Ishikawa (cell line): ENCODE data around the gene SH3BP2.

Source experiments
- CEBPB ChIP-seq: IDR thresholded peaks from 2 replicates; pipeline ENCODE4 v1.6.1; 2012
- CREB1 ChIP-seq: IDR thresholded peaks from 2 replicates; pipeline ENCODE4 v1.6.1; 2012; ENCODE audit warnings: low read depth
- EGR1 ChIP-seq: IDR thresholded peaks from 2 replicates; pipeline ENCODE4 v1.6.1; 2012
- EP300 ChIP-seq: IDR thresholded peaks from 2 replicates; pipeline ENCODE4 v1.6.1; 2012; ENCODE audit warnings: borderline replicate concordance
- FOXM1 ChIP-seq: IDR thresholded peaks from 2 replicates; pipeline ENCODE4 v1.6.1; 2012; ENCODE audit warnings: low read depth, borderline replicate concordance
- NFIC ChIP-seq: IDR thresholded peaks from 2 replicates; pipeline ENCODE4 v1.6.1; 2012
- RAD21 ChIP-seq: IDR thresholded peaks from 2 replicates; pipeline ENCODE4 v1.6.1; 2012; ENCODE audit warnings: low read depth
- TAF1 ChIP-seq: IDR thresholded peaks from 2 replicates; pipeline ENCODE4 v1.6.1; 2012; ENCODE audit warnings: low read depth, mild to moderate bottlenecking
- TCF12 ChIP-seq: IDR thresholded peaks from 2 replicates; pipeline ENCODE4 v1.6.1; 2012; ENCODE audit warnings: low read depth
- TEAD4 ChIP-seq: IDR thresholded peaks from 2 replicates; pipeline ENCODE4 v1.6.1; 2012
- YY1 ChIP-seq: IDR thresholded peaks from 2 replicates; pipeline ENCODE4 v1.6.1; 2012; ENCODE audit warnings: low read depth
- ZBTB7A ChIP-seq: IDR thresholded peaks from 2 replicates; pipeline ENCODE4 v1.6.1; 2012; ENCODE audit warnings: low read depth
- TF ChIP-seq, protein P1 (sequence below): IDR thresholded peaks from 2 replicates; pipeline ENCODE4 v1.6.1; 2012; ENCODE audit warnings: low read depth, mild to moderate bottlenecking
- TF ChIP-seq, protein P2 (sequence below): IDR thresholded peaks from 2 replicates; pipeline ENCODE4 v1.6.1; 2012
- TF ChIP-seq, protein P3 (sequence below): IDR thresholded peaks from 2 replicates; pipeline ENCODE4 v1.6.1; 2012

SH3BP2 gene

DNA sequence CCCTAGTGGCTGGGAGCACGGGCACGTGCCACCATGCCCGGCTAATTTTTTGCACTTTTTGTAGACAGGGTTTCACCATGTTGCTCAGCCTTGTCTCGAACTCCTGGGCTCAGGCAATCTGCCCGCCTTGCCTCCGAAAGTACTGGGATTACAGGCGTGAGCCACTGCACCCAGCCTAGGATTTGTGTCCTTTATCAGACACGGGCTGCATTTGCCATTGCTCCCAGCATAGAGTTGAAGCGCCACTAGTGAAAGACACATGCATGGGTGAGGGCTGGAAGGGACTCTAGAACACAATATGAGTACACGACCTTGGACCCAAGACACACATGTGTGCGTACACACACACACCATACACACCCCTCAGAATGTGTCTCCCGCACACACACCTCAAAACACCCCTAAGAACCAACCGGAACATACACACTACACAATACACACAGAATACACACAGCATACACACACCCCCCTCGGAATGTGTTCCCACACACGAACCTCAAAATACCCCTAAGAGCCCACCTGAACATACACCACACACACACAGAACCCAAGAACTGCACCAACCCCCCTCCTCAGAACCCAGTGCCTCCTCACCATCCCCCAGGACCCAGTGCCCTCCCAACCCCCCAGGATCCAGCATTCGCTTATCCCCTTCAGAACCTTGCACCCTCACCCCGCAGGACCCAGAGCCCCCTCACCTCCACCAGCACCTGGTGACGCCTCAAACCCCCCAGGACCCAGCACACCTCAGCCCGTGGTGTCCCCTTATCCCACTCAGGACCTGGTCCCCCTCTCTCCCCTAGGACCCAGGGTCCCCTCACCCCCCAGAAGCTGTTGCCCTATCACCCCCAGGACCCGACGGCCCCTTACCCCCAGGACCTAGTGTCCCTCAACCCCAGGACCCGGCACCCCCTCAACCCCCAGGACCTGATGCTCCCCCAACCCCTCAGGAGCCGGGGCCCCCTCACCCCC, 37.8 kb upstream of the SH3BP2 start:
- no peak for TF ChIP-seq ZBTB7A
- no peak for TF ChIP-seq RAD21
- no peak for TF ChIP-seq NFIC
- TF ChIP-seq, protein P1, sequence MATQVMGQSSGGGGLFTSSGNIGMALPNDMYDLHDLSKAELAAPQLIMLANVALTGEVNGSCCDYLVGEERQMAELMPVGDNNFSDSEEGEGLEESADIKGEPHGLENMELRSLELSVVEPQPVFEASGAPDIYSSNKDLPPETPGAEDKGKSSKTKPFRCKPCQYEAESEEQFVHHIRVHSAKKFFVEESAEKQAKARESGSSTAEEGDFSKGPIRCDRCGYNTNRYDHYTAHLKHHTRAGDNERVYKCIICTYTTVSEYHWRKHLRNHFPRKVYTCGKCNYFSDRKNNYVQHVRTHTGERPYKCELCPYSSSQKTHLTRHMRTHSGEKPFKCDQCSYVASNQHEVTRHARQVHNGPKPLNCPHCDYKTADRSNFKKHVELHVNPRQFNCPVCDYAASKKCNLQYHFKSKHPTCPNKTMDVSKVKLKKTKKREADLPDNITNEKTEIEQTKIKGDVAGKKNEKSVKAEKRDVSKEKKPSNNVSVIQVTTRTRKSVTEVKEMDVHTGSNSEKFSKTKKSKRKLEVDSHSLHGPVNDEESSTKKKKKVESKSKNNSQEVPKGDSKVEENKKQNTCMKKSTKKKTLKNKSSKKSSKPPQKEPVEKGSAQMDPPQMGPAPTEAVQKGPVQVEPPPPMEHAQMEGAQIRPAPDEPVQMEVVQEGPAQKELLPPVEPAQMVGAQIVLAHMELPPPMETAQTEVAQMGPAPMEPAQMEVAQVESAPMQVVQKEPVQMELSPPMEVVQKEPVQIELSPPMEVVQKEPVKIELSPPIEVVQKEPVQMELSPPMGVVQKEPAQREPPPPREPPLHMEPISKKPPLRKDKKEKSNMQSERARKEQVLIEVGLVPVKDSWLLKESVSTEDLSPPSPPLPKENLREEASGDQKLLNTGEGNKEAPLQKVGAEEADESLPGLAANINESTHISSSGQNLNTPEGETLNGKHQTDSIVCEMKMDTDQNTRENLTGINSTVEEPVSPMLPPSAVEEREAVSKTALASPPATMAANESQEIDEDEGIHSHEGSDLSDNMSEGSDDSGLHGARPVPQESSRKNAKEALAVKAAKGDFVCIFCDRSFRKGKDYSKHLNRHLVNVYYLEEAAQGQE, result no peak
- TF ChIP-seq FOXM1, result no peak
- no peak for TF ChIP-seq CREB1
- TF ChIP-seq, protein P2, sequence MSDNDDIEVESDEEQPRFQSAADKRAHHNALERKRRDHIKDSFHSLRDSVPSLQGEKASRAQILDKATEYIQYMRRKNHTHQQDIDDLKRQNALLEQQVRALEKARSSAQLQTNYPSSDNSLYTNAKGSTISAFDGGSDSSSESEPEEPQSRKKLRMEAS, result no peak

DNA sequence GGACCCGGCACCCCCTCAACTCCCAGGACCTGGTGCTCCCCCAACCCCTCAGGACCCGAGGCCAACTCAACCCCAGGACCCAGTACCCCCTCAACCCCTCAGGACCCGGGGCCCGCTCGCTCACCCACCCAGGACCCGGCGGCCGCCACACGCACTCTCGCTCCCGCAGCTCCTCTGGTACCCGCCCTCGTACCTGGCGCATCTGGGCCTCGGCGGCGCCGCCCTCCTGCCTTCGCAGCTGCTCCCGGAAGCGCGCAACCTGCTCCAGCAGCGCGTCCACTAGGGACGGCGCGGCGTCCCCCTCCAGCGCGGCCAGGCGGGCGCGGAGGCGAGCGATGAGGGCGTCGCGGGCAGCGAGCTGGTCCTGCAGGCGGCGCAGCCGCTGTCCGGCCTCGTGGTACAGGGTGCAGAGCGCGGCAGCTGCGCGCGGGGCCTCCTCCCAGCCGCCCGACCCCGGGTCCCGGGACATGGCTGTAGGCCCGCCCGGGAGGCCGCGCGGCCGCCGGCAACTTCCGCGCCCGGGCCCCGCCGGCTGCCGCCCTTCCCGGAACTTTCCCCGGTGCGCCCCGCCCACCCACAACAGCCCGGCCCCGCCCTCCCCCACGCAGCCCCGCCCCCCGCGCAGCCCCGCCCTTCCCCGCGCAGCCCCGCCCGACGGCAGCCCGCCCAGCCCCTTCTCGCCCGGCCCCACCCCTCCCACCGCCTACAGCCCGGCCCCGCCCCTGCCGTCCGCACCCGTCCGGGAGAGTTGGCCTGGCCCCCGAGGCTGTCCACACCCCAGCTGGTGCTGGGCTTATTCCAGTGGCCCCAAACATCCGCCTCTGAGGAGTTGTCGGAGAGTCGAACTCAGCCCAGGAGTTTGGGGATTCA, 36.8 kb upstream of the SH3BP2 start, which contains the start of gene TNIP2:
Gene TNIP2, minus strand, starts transcription at position 516 of the 870 bp plus-strand sequence. Its CDS starts 47 bp downstream, at position 469.
- no peak for TF ChIP-seq TEAD4
- TF ChIP-seq, protein P2, result peak; percentile 87; the same call in 1 of the 2 replicates

DNA sequence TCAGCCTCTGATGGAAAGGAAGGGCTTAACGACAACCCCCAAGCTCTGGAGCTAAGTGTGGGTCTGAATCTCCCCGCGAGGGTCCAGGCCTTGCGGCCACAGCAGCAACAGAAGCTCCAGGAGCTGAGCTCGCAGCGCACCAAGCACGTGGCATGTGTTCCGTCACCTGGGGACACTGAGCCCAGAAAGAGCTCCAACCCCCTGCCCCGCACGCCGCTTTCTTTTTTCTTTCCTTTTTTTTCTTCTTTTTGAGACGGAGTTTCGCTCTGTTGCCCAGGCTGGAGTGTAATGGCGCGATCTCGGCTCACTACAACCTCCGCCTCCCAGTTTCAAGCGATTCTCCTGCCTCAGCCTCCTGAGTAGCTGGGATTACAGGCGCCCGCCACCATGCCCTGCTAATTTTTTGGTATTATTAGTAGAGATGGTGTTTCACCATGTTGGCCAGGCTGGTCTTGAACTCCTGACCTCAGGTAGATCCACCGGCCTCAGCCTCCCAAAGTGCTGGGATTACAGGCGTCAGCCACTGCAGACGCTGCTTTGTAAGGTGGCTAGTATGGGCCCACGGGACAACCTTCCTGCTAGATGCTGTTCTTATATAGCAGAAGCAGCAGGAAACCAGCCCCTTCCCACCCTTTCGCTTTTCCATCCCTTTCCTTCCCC, 36.1 kb upstream of the SH3BP2 start:
- TF ChIP-seq EGR1 (no peak), FOXM1 (no peak), TEAD4 (no peak), CREB1 (no peak), EP300 (no peak), TCF12 (no peak), TAF1 (no peak; the same call in 1 of the 2 replicates), ZBTB7A (no peak), RAD21 (no peak), CEBPB (no peak), NFIC (no peak)
- TF ChIP-seq, protein P3, sequence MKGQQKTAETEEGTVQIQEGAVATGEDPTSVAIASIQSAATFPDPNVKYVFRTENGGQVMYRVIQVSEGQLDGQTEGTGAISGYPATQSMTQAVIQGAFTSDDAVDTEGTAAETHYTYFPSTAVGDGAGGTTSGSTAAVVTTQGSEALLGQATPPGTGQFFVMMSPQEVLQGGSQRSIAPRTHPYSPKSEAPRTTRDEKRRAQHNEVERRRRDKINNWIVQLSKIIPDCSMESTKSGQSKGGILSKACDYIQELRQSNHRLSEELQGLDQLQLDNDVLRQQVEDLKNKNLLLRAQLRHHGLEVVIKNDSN, result no peak
- TF ChIP-seq, protein P1, result no peak

DNA sequence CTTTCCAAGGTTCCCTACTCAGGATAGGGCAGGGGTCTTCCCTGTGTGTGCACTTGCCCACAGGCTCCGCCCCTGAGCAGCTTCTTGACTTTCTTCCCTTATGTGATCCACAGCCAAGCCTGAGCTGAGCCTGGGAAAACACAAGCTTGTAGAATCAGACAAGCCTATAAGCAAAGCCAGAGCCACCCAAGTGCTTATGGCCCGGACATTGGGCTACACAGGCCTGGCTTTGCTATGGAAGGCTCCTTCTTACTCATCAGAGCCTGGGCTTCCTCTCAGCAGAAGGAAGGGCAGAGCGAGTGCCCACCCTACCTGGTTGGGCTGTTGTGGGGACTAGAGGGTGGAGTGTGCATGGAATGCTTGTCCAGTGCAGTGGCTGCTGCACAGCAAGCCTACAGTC, 35.5 kb upstream of the SH3BP2 start:
- no peak for TF ChIP-seq YY1
- no peak for TF ChIP-seq NFIC
- no peak for TF ChIP-seq EP300
- no peak for TF ChIP-seq EGR1
- TF ChIP-seq, protein P3, result no peak
- no peak for TF ChIP-seq TEAD4
- TF ChIP-seq RAD21, result no peak
- TF ChIP-seq TAF1, result no peak
- TF ChIP-seq CEBPB, result no peak
- no peak for TF ChIP-seq CREB1
- TF ChIP-seq, protein P1, result no peak
- TF ChIP-seq, protein P2, result no peak
- TF ChIP-seq FOXM1, result no peak
- TF ChIP-seq TCF12, result no peak
- TF ChIP-seq ZBTB7A, result no peak
